ENCODE results near the gene SLC44A4.

SLC44A4 gene

GRCh38 chr6:31837369-31838113 lies 41.3 kb downstream of the SLC44A4 start:
- TF ChIP-seq, protein P1, sequence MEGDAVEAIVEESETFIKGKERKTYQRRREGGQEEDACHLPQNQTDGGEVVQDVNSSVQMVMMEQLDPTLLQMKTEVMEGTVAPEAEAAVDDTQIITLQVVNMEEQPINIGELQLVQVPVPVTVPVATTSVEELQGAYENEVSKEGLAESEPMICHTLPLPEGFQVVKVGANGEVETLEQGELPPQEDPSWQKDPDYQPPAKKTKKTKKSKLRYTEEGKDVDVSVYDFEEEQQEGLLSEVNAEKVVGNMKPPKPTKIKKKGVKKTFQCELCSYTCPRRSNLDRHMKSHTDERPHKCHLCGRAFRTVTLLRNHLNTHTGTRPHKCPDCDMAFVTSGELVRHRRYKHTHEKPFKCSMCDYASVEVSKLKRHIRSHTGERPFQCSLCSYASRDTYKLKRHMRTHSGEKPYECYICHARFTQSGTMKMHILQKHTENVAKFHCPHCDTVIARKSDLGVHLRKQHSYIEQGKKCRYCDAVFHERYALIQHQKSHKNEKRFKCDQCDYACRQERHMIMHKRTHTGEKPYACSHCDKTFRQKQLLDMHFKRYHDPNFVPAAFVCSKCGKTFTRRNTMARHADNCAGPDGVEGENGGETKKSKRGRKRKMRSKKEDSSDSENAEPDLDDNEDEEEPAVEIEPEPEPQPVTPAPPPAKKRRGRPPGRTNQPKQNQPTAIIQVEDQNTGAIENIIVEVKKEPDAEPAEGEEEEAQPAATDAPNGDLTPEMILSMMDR (IDR thresholded peaks at IDR 0.05; ENCODE audit: insufficient read depth, low read depth, low read length, missing control alignments): no peak
- no peak for DNase-seq (ENCODE audit: low read depth)
- peak overlapping the region; percentile 76 for H3K4me3 ChIP-seq (ENCODE audit: low read depth, low read length)

DNA sequence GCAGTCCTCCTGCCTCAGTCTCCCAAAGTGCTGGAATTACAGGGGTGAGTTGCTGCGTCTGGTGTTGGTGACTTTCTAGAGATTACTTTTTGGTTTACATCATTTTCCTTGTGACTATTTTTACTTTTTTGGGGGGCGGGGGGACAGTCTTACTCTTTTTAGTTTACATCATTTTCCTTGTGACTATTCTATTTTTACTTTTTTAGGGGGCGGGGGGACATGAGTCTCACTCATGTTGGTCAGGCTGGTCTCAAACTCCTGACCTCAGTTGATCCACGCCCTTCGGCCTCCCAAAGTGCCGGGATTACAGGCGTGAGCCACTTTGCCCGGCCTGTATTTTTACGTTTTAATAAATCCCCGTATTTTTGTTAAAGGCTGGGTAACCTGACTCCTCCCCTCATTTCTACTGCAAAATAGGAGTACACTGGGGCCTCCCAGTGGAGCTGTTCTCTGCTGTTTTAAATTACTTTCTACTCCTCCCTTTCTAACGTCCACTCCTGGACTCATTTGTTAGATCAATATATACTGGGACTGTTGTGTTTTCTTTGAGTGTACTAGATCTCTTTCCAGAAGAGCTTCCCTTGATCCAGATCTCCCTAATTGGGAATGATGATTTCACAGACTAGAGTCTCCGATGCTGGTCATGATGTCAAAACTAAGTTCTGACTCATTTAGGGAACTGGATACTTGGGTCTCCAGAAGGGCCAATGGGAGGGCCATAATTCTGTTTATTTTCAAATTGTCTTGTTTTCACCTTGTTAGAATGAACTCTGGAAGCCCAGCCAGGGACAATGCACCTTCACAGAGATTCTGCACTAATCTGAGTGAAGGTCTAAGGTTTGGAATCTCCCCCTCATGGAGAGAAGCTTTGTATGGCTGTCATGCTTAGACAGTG lies 42.1 kb downstream of the SLC44A4 start:
- TF ChIP-seq, protein P1 (IDR thresholded peaks at IDR 0.05; ENCODE audit: insufficient read depth, low read depth, low read length, missing control alignments): no peak

GRCh38 chr6:31836047-31836473 lies 42.7 kb downstream of the SLC44A4 start:
- TF ChIP-seq, protein P1 (IDR thresholded peaks at IDR 0.05; ENCODE audit: insufficient read depth, low read depth, low read length, missing control alignments): no peak
- H3K4me3 ChIP-seq (ENCODE audit: low read depth, low read length): peak overlapping the region; percentile 76
- DNase-seq (ENCODE audit: low read depth): no peak

More for the DNA sequence above, 42.1 kb downstream of the SLC44A4 start:
- peak overlapping the region; percentile 76 for H3K4me3 ChIP-seq (ENCODE audit: low read depth, low read length)
- DNase-seq (ENCODE audit: low read depth): no peak

GRCh38 chr6:31834367-31835250 lies 44.2 kb downstream of the SLC44A4 start:
- peak overlapping the region; percentile 76 for H3K4me3 ChIP-seq (ENCODE audit: low read depth, low read length)
- DNase-seq (ENCODE audit: low read depth): peak; percentile 94

DNA sequence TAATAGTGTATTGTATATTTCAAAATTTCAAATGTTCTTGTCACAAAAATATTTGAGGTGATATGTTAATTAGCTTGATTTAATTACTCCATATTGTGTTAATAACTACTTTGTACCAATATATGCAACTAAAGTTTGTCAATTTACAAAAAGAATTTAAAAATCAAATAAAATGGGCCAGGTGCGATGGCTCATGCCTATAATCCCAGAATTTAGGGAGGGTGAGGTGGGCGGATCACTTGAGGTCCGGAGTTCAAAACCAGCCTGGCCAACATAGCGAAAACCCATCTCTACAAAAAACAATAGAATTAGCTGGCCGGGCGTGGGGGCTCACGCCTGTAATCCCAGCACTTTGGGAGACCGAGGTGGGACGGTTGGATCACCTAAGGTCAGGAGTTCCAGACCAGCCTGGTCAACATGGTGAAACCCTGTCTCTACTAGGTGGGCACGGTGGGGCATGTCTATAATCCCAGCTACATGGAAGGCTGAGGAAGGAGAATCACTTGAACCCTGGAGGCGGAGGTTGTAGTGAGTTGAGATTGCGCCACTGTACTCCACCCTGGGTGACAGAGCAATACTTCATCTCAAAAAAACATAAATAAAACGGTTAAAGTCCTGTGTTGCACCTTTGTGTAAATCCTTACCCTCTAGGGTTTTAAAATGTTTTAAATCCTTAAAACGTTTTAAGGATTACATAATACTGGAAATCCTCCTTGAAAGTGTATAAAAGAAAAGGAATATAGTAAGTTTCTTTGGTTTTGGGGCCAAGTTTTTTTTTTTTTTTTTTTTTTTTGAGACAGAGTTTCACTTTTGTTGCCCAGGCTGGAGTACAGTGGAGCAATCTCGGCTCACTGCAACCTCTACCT lies 47.2 kb downstream of the SLC44A4 start:
- no peak for DNase-seq (ENCODE audit: low read depth)
- TF ChIP-seq, protein P1 (IDR thresholded peaks at IDR 0.05; ENCODE audit: insufficient read depth, low read depth, low read length, missing control alignments): no peak
- H3K4me3 ChIP-seq (ENCODE audit: low read depth, low read length): peak overlapping the region; percentile 83

More at GRCh38 chr6:31834367-31835250, 44.2 kb downstream of the SLC44A4 start:
- TF ChIP-seq, protein P1 (IDR thresholded peaks at IDR 0.05; ENCODE audit: insufficient read depth, low read depth, low read length, missing control alignments): no peak

Data from GM12865 (cell line).